HepG2 (cell line): ENCODE data around the gene HAX1. TPM values are rescaled to one million over a fixed set of nuclear protein-coding genes. Genes with fewer than 3 reads are reported as not detected.

Experiments
- EZH2 ChIP-seq: conservative IDR thresholded peaks from 2 replicates; pipeline ENCODE4 v1.6.1; 2012; ENCODE audit warnings: mild to moderate bottlenecking, low read depth, low read length, moderate library complexity
- GATAD1 ChIP-seq: IDR thresholded peaks from 2 replicates; pipeline ENCODE4 v1.6.1; 2016; ENCODE audit warnings: missing genetic modification reagents, missing compliant biosample characterization
- MTA1 ChIP-seq: sonication (generic); formaldehyde crosslinking; IDR thresholded peaks from 2 replicates; pipeline ENCODE4 v1.4.0; 2020; ENCODE audit warnings: missing genetic modification reagents, mild to moderate bottlenecking, borderline replicate concordance
- NAIF1 ChIP-seq: sonication (generic); formaldehyde crosslinking; IDR thresholded peaks from 2 replicates; pipeline ENCODE4 v1.5.0; 2020; ENCODE audit warnings: mild to moderate bottlenecking, missing genetic modification reagents, borderline replicate concordance
- PHF8 ChIP-seq: sonication (generic); formaldehyde crosslinking; IDR thresholded peaks from 2 replicates; pipeline ENCODE4 v1.5.0; 2020; ENCODE audit warnings: missing genetic modification reagents
- SAP130 ChIP-seq: IDR thresholded peaks from 2 replicates; pipeline ENCODE4 v1.6.1; 2016; ENCODE audit warnings: low read depth
- SMC3 ChIP-seq: IDR thresholded peaks from 2 replicates; pipeline ENCODE4 v1.6.1; 2011; ENCODE audit warnings: low read length, improper control_type of control experiment
- SMYD3 ChIP-seq: sonication (generic); formaldehyde crosslinking; IDR thresholded peaks from 2 replicates; pipeline ENCODE4 v1.8.1; 2023; ENCODE audit warnings: mild to moderate bottlenecking, missing genetic modification reagents
- TBX2 ChIP-seq: sonication (generic); formaldehyde crosslinking; IDR thresholded peaks from 2 replicates; pipeline ENCODE4 v1.5.0; 2020; ENCODE audit warnings: missing genetic modification reagents, mild to moderate bottlenecking, borderline replicate concordance
- TMF1 ChIP-seq: sonication (generic); formaldehyde crosslinking; IDR thresholded peaks from 2 replicates; pipeline ENCODE4 v1.8.1; 2022; ENCODE audit warnings: low read depth, missing genetic modification reagents
- WIZ ChIP-seq: sonication (generic); formaldehyde crosslinking; IDR thresholded peaks from 2 replicates; pipeline ENCODE4 v1.5.1; 2020; ENCODE audit warnings: mild to moderate bottlenecking, missing genetic modification reagents
- ZBTB21 ChIP-seq: sonication (generic); formaldehyde crosslinking; IDR thresholded peaks from 2 replicates; pipeline ENCODE4 v1.4.0; 2020; ENCODE audit warnings: missing genetic modification reagents
- ZBTB7B ChIP-seq: sonication (generic); formaldehyde crosslinking; IDR thresholded peaks from 2 replicates; pipeline ENCODE4 v1.4.0; 2020; ENCODE audit warnings: missing genetic modification reagents
- ZMYM3 ChIP-seq: sonication (generic); formaldehyde crosslinking; IDR thresholded peaks from 2 replicates; pipeline ENCODE4 v1.5.1; 2020; ENCODE audit warnings: mild to moderate bottlenecking, missing genetic modification reagents
- ZNF136 ChIP-seq: sonication (generic); formaldehyde crosslinking; IDR thresholded peaks from 2 replicates; pipeline ENCODE4 v1.8.1; 2022; ENCODE audit warnings: low read depth, mild to moderate bottlenecking, moderate library complexity, missing genetic modification reagents
- ZNF430 ChIP-seq: sonication (generic); formaldehyde crosslinking; IDR thresholded peaks from 2 replicates; pipeline ENCODE4 v1.9.0; 2021; ENCODE audit warnings: mild to moderate bottlenecking, missing genetic modification reagents
- ZNF790 ChIP-seq: sonication (generic); formaldehyde crosslinking; IDR thresholded peaks from 2 replicates; pipeline ENCODE4 v1.8.0; 2022; ENCODE audit warnings: missing genetic modification reagents, mild to moderate bottlenecking, borderline replicate concordance
- ZNF792 ChIP-seq: IDR thresholded peaks from 2 replicates; pipeline ENCODE4 v1.6.1; 2016
- polyA plus RNA-seq, 8 experiments: library from polyadenylated mRNA; depleted of rRNA in 3 of 8; stranded (reverse) in 7 of 8; unstranded in 1 of 8; fragments of >200 nt; fragmentation: Illumina TruSeq in 4 of 8; extraction: Trizol in 4 of 8; gene quantifications; 2 replicates each; pipeline versions ENCODE4 v1.2.1 to v1.2.3, GENCODE V29; 2011 to 2016; ENCODE audit warnings: low read depth in 4 of 8, missing spikeins in 1 of 8, mixed read lengths in 1 of 8; ENCODE audit not compliant: insufficient read depth in 1 of 8
- total RNA-seq, 5 experiments: library from RNA; depleted of rRNA; stranded (reverse); fragments of >200 nt; fragmentation: Illumina TruSeq; extraction: Trizol; gene quantifications; 2 replicates each; pipeline ENCODE4 v1.2.3, GENCODE V29; 2016; ENCODE audit warnings: low read depth in 1 of 5
- TF ChIP-seq, protein P1 (sequence below): sonication (generic); formaldehyde crosslinking; IDR thresholded peaks from 2 replicates; pipeline ENCODE4 v1.8.0; 2022; ENCODE audit warnings: mild to moderate bottlenecking, missing genetic modification reagents
- TF ChIP-seq, protein P2 (sequence below): sonication (generic); formaldehyde crosslinking; IDR thresholded peaks from 2 replicates; pipeline ENCODE4 v1.5.1; 2020; ENCODE audit warnings: mild to moderate bottlenecking, missing genetic modification reagents, moderate library complexity
- TF ChIP-seq, protein P3 (sequence below): IDR thresholded peaks from 2 replicates; pipeline ENCODE4 v1.6.1; 2018; ENCODE audit warnings: missing genetic modification reagents, mild to moderate bottlenecking, missing compliant biosample characterization
- TF ChIP-seq, protein P4 (sequence below): IDR thresholded peaks from 2 replicates; pipeline ENCODE4 v1.6.1; 2012; ENCODE audit warnings: low read depth, low read length, improper control_type of control experiment
- TF ChIP-seq, protein P5 (sequence below): IDR thresholded peaks from 2 replicates; pipeline ENCODE4 v1.6.1; 2016; ENCODE audit warnings: low read depth, borderline replicate concordance
- TF ChIP-seq, protein P6 (sequence below): sonication (generic); formaldehyde crosslinking; IDR thresholded peaks from 2 replicates; pipeline ENCODE4 v1.4.0; 2020; ENCODE audit warnings: mild to moderate bottlenecking, missing genetic modification reagents

HAX1 gene
- total and polyA plus RNA-seq, 2 of the 13 experiments (the other 11 are each of a cell fraction or from before 2014, with no cell fraction given), result 89.2 to 128 TPM

DNA sequence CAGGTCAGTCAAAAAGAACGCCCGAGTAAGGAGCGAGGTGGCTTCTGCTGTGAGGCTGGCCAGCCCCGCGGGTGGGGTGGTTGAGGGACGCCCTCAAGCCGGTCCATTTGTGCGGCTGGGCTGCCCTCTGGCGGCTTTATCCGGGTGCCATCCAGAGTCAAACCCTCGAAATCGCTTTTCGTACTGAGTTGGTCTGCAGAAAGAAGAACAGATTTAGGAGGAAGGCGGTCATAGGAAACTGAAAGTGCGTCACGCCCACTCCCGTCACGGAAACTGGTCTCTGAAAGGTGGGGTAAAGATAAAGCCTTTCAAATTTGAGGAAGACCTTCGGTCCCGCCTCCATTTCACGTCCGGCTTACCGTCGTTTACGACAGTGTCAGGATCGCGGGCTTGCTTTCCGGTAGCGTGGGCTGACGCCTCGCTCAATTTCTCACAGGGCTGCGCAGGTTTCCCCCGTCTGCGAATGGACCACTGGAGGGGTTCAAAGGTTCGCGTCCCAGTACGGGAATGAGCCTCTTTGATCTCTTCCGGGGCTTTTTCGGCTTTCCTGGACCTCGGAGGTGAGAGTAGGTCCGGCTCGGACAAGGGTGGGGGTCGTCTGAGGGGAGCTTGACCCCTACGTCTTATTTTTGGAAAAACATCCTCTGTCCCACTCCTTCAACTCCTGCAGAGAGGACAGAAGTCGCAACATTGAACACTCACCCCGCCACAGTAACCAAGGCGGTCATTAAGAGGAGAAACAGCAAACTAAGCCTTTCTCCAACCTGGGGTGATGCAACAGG lies at the start of gene HAX1 (continued):
- peak; percentile 77; the same call in 1 of the 2 replicates for TF ChIP-seq WIZ (CRISPR knock-in tag)
- TF ChIP-seq MTA1, result peak; percentile 50; the same call in 1 of the 2 replicates
- TF ChIP-seq EZH2, result no peak
- TF ChIP-seq, protein P1, sequence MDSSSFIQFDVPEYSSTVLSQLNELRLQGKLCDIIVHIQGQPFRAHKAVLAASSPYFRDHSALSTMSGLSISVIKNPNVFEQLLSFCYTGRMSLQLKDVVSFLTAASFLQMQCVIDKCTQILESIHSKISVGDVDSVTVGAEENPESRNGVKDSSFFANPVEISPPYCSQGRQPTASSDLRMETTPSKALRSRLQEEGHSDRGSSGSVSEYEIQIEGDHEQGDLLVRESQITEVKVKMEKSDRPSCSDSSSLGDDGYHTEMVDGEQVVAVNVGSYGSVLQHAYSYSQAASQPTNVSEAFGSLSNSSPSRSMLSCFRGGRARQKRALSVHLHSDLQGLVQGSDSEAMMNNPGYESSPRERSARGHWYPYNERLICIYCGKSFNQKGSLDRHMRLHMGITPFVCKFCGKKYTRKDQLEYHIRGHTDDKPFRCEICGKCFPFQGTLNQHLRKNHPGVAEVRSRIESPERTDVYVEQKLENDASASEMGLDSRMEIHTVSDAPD (CRISPR knock-in tag), result peak; percentile 46; the same call in 1 of the 2 replicates
- TF ChIP-seq GATAD1, result peak; percentile 100
- TF ChIP-seq TMF1 (CRISPR knock-in tag), result peak; percentile 58; the same call in 1 of the 2 replicates
- peak; percentile 58; the same call in 1 of the 2 replicates for TF ChIP-seq ZBTB7B (CRISPR knock-in tag)
- TF ChIP-seq, protein P2, sequence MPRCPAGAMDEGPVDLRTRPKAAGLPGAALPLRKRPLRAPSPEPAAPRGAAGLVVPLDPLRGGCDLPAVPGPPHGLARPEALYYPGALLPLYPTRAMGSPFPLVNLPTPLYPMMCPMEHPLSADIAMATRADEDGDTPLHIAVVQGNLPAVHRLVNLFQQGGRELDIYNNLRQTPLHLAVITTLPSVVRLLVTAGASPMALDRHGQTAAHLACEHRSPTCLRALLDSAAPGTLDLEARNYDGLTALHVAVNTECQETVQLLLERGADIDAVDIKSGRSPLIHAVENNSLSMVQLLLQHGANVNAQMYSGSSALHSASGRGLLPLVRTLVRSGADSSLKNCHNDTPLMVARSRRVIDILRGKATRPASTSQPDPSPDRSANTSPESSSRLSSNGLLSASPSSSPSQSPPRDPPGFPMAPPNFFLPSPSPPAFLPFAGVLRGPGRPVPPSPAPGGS (CRISPR knock-in tag), result 0 out of 2 replicates have a peak, but pooled peaks have one; percentile 15
- TF ChIP-seq ZMYM3, result no peak
- peak; percentile 92 for TF ChIP-seq SAP130 (CRISPR knock-in tag)
- TF ChIP-seq, protein P3, sequence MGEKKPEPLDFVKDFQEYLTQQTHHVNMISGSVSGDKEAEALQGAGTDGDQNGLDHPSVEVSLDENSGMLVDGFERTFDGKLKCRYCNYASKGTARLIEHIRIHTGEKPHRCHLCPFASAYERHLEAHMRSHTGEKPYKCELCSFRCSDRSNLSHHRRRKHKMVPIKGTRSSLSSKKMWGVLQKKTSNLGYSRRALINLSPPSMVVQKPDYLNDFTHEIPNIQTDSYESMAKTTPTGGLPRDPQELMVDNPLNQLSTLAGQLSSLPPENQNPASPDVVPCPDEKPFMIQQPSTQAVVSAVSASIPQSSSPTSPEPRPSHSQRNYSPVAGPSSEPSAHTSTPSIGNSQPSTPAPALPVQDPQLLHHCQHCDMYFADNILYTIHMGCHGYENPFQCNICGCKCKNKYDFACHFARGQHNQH (CRISPR knock-in tag), result peak; percentile 84; the same call in 1 of the 2 replicates
- peak; percentile 58 for TF ChIP-seq ZBTB21
- TF ChIP-seq, protein P4, sequence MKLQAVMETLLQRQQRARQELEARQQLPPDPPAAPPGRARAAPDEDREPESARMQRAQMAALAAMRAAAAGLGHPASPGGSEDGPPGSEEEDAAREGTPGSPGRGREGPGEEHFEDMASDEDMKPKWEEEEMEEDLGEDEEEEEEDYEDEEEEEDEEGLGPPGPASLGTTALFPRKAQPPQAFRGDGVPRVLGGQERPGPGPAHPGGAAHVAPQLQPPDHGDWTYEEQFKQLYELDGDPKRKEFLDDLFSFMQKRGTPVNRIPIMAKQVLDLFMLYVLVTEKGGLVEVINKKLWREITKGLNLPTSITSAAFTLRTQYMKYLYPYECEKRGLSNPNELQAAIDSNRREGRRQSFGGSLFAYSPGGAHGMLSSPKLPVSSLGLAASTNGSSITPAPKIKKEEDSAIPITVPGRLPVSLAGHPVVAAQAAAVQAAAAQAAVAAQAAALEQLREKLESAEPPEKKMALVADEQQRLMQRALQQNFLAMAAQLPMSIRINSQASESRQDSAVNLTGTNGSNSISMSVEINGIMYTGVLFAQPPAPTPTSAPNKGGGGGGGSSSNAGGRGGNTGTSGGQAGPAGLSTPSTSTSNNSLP, result peak; percentile 83
- TF ChIP-seq TBX2 (CRISPR knock-in tag), result peak; percentile 83
- peak; percentile 61; the same call in 1 of the 2 replicates for TF ChIP-seq NAIF1 (CRISPR knock-in tag)
- TF ChIP-seq SMYD3 (CRISPR knock-in tag), result peak; percentile 95
- TF ChIP-seq ZNF792 (CRISPR knock-in tag), result 0 out of 2 replicates have a peak, but pooled peaks have one; percentile 51
- TF ChIP-seq, protein P5, sequence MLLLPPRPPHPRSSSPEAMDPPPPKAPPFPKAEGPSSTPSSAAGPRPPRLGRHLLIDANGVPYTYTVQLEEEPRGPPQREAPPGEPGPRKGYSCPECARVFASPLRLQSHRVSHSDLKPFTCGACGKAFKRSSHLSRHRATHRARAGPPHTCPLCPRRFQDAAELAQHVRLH (CRISPR knock-in tag), result peak; percentile 90; the same call in 1 of the 2 replicates
- TF ChIP-seq SMC3, result peak; percentile 66
- TF ChIP-seq ZNF430 (CRISPR knock-in tag), result 0 out of 2 replicates have a peak, but pooled peaks have one; percentile 24
- TF ChIP-seq, protein P6, sequence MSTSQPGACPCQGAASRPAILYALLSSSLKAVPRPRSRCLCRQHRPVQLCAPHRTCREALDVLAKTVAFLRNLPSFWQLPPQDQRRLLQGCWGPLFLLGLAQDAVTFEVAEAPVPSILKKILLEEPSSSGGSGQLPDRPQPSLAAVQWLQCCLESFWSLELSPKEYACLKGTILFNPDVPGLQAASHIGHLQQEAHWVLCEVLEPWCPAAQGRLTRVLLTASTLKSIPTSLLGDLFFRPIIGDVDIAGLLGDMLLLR, result peak; percentile 80; the same call in 1 of the 2 replicates
- TF ChIP-seq ZNF790 (CRISPR knock-in tag), result no peak
- peak; percentile 69 for TF ChIP-seq PHF8 (CRISPR knock-in tag)
- TF ChIP-seq ZNF136 (CRISPR knock-in tag), result 0 out of 2 replicates have a peak, but pooled peaks have one; percentile 64
